Measurements from ENCODE around the gene MAP3K19.

MAP3K19 gene

DNA sequence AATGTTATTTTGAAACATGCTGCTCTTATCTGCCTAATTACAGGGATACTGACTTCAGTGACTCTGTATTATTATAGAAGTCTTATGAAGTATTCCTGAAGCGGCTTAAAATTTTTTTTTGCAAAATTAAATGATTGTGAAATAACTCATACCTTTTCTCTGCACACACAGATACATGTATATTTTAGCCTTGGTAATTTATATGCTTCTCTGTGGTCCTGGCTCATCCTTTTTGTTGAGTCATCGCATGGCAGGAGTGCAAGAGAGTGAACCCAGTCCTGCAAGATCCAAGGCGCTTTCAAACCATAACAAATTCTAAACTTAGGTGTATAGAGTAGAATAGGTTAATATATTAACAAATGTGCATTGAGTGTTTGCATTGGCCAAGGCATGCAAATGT is 120.1 kb downstream of the MAP3K19 start:
- H2BK120ac ChIP-seq (ENCODE audit: low read depth, low read length) = no peak overlapping the region
- H2BK12ac ChIP-seq (ENCODE audit: low read length in 2 of 2) = no peak overlapping the region
- H3K4me3 ChIP-seq (ENCODE audit: insufficient read depth in 1 of 2, low read depth in 1 of 2, low read length in 2 of 2) = no peak overlapping the region
- no peak overlapping the region for H3K4me2 ChIP-seq (ENCODE audit: low read length, poor library complexity, severe bottlenecking)
- no peak overlapping the region for H2AFZ ChIP-seq (ENCODE audit: low read depth, low read length)
- H3K4me1 ChIP-seq (ENCODE audit: control insufficient read depth, insufficient read depth, low read depth, low read length) = peaks cover 8% of the 10 kb centered on the region
- H3K27me3 ChIP-seq (ENCODE audit: control insufficient read depth in 1 of 2, insufficient read depth in 1 of 2, low read length in 2 of 2) = no peaks in the 10 kb centered on the region
- no peak overlapping the region for H2AK5ac ChIP-seq (ENCODE audit: low read length, severe bottlenecking)
- WGBS = no CpG with 5 or more reads among the region's 3 CpGs
- H4K91ac ChIP-seq (ENCODE audit: low read length) = no peak overlapping the region
- DNase-seq = peak; percentile 49
- H3K9me3 ChIP-seq (ENCODE audit: control insufficient read depth, low read length) = no peaks in the 10 kb centered on the region
- no peak overlapping the region for H3K23ac ChIP-seq (ENCODE audit: low read length in 2 of 2)
- H3K79me1 ChIP-seq (replicated peaks; ENCODE audit: low read length, poor library complexity, severe bottlenecking) = no peaks in the 10 kb centered on the region
- no peak overlapping the region for H3K27ac ChIP-seq (ENCODE audit: low read length, poor library complexity, severe bottlenecking)
- H3K4ac ChIP-seq (ENCODE audit: low read depth in 1 of 2, low read length in 2 of 2) = no peak overlapping the region
- no peak overlapping the region for H3K9ac ChIP-seq (ENCODE audit: low read length)
- peaks cover 10 to 27% of the 10 kb centered on the region in 2 experiments for H3K36me3 ChIP-seq (ENCODE audit: control insufficient read depth in 1 of 2, insufficient read depth in 2 of 2, low read depth in 1 of 2, low read length in 2 of 2)
- H2BK15ac ChIP-seq (ENCODE audit: low read depth, poor library complexity, severe bottlenecking) = no peak overlapping the region
- no peak overlapping the region for H4K8ac ChIP-seq (ENCODE audit: low read length)
- no peak overlapping the region for H2BK5ac ChIP-seq (ENCODE audit: low read depth, low read length, poor library complexity, severe bottlenecking)
- H3K14ac ChIP-seq (ENCODE audit: low read length in 2 of 2) = no peak overlapping the region
- no peak overlapping the region for H3K18ac ChIP-seq (ENCODE audit: low read depth in 1 of 2, low read length in 2 of 2)

DNA sequence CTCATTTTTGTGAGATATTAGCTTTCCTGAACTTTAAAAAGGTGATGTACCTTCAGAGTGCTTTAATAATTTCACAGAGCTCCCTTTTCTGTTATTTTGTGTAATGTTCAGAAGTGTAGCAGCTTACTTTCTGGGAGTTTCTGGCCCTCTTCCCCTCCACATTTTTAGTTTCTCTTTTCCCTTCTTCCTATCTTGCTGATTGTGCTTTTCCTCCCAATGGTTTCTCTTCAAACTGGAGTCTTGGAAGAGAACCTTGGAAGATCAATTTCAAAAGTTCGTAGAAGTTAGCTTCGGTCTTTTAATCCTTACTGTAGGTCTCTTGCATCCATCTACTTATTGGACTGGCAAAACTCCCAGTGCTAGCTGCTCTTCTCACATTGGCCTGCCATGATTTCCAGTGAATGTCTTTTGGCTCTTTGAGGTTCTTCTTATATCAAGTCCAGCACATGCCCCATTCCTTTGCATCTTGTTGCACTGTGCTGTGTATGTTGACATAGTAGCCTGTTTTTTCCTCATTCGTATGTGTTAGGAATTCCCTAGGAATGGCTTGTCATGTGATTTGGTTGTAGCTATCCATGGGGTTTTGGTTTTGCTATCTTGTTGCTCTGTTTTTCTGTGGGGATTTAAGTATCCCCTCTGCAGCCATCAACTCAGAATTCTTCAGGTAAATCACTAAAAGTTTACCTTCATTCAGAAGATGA is 120.9 kb downstream of the MAP3K19 start:
- H3K9ac ChIP-seq (ENCODE audit: low read length) = no peak overlapping the region
- peaks cover 5% of the 10 kb centered on the region for H3K4me1 ChIP-seq (ENCODE audit: control insufficient read depth, insufficient read depth, low read depth, low read length)
- H3K79me1 ChIP-seq (replicated peaks; ENCODE audit: low read length, poor library complexity, severe bottlenecking) = no peaks in the 10 kb centered on the region
- H3K9me3 ChIP-seq (ENCODE audit: control insufficient read depth, low read length) = no peaks in the 10 kb centered on the region
- no peak overlapping the region for H3K4me2 ChIP-seq (ENCODE audit: low read length, poor library complexity, severe bottlenecking)
- H3K27me3 ChIP-seq (ENCODE audit: control insufficient read depth in 1 of 2, insufficient read depth in 1 of 2, low read length in 2 of 2) = no peaks in the 10 kb centered on the region
- no peak overlapping the region for H2BK12ac ChIP-seq (ENCODE audit: low read length in 2 of 2)
- H3K14ac ChIP-seq (ENCODE audit: low read length in 2 of 2) = no peak overlapping the region
- no peak overlapping the region for H2BK120ac ChIP-seq (ENCODE audit: low read depth, low read length)
- H3K27ac ChIP-seq (ENCODE audit: low read length, poor library complexity, severe bottlenecking) = peak overlapping the region; percentile 53
- no peak overlapping the region for H3K4me3 ChIP-seq (ENCODE audit: insufficient read depth in 1 of 2, low read depth in 1 of 2, low read length in 2 of 2)
- peak; percentile 79 for DNase-seq
- no peak overlapping the region for H2BK15ac ChIP-seq (ENCODE audit: low read depth, poor library complexity, severe bottlenecking)
- WGBS = 86% methylated on average over 3 of the region's 3 CpGs
- H4K8ac ChIP-seq (ENCODE audit: low read length) = no peak overlapping the region
- no peak overlapping the region for H3K18ac ChIP-seq (ENCODE audit: low read depth in 1 of 2, low read length in 2 of 2)
- H3K36me3 ChIP-seq (ENCODE audit: control insufficient read depth in 1 of 2, insufficient read depth in 2 of 2, low read depth in 1 of 2, low read length in 2 of 2) = peaks cover 10 to 27% of the 10 kb centered on the region in 2 experiments
- no peak overlapping the region for H2AK5ac ChIP-seq (ENCODE audit: low read length, severe bottlenecking)
- no peak overlapping the region for H3K4ac ChIP-seq (ENCODE audit: low read depth in 1 of 2, low read length in 2 of 2)
- no peak overlapping the region for H2BK5ac ChIP-seq (ENCODE audit: low read depth, low read length, poor library complexity, severe bottlenecking)
- no peak overlapping the region for H4K91ac ChIP-seq (ENCODE audit: low read length)
- H3K23ac ChIP-seq (ENCODE audit: low read length in 2 of 2) = no peak overlapping the region
- H2AFZ ChIP-seq (ENCODE audit: low read depth, low read length) = no peak overlapping the region

DNA sequence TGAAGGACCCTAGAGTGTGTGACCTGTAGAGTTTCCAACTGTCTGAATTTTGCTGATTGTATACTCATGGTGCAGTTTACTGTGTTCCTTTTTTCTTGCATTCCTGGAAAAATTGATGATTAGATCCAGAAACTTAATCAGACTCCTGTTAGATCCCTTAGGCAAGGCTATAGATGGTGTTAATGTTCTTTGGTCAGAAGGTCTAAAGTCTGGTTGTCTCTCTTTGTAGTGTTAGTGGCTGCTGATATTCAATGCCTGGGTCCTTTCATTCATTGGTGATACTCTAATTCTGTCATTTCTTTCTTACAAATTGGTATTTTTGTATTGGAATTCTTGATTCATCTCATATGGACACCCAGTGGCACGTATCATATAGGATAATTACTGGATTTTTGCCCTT is 122.3 kb downstream of the MAP3K19 start:
- H3K9me3 ChIP-seq (ENCODE audit: control insufficient read depth, low read length) = no peaks in the 10 kb centered on the region
- H2AK5ac ChIP-seq (ENCODE audit: low read length, severe bottlenecking) = no peak overlapping the region
- H3K4me3 ChIP-seq (ENCODE audit: insufficient read depth in 1 of 2, low read depth in 1 of 2, low read length in 2 of 2) = no peak overlapping the region
- DNase-seq = no peak
- H2BK12ac ChIP-seq (ENCODE audit: low read length in 2 of 2) = no peak overlapping the region
- H2BK15ac ChIP-seq (ENCODE audit: low read depth, poor library complexity, severe bottlenecking) = no peak overlapping the region
- no peak overlapping the region for H3K23ac ChIP-seq (ENCODE audit: low read length in 2 of 2)
- H3K4me2 ChIP-seq (ENCODE audit: low read length, poor library complexity, severe bottlenecking) = no peak overlapping the region
- WGBS = no CpG with 5 or more reads among the region's 1 CpG
- H3K9ac ChIP-seq (ENCODE audit: low read length) = no peak overlapping the region
- no peak overlapping the region for H3K14ac ChIP-seq (ENCODE audit: low read length in 2 of 2)
- H3K4me1 ChIP-seq (ENCODE audit: control insufficient read depth, insufficient read depth, low read depth, low read length) = peaks cover 5% of the 10 kb centered on the region
- no peak overlapping the region for H4K91ac ChIP-seq (ENCODE audit: low read length)
- no peak overlapping the region for H3K4ac ChIP-seq (ENCODE audit: low read depth in 1 of 2, low read length in 2 of 2)
- no peak overlapping the region for H2BK5ac ChIP-seq (ENCODE audit: low read depth, low read length, poor library complexity, severe bottlenecking)
- no peaks in the 10 kb centered on the region for H3K79me1 ChIP-seq (replicated peaks; ENCODE audit: low read length, poor library complexity, severe bottlenecking)
- H3K27ac ChIP-seq (ENCODE audit: low read length, poor library complexity, severe bottlenecking) = no peak overlapping the region
- H4K8ac ChIP-seq (ENCODE audit: low read length) = no peak overlapping the region
- H3K27me3 ChIP-seq (ENCODE audit: control insufficient read depth in 1 of 2, insufficient read depth in 1 of 2, low read length in 2 of 2) = no peaks in the 10 kb centered on the region
- no peak overlapping the region for H3K18ac ChIP-seq (ENCODE audit: low read depth in 1 of 2, low read length in 2 of 2)
- H2AFZ ChIP-seq (ENCODE audit: low read depth, low read length) = no peak overlapping the region
- peaks cover 10 to 20% of the 10 kb centered on the region in 2 experiments for H3K36me3 ChIP-seq (ENCODE audit: control insufficient read depth in 1 of 2, insufficient read depth in 2 of 2, low read depth in 1 of 2, low read length in 2 of 2)
- H2BK120ac ChIP-seq (ENCODE audit: low read depth, low read length) = no peak overlapping the region

DNA sequence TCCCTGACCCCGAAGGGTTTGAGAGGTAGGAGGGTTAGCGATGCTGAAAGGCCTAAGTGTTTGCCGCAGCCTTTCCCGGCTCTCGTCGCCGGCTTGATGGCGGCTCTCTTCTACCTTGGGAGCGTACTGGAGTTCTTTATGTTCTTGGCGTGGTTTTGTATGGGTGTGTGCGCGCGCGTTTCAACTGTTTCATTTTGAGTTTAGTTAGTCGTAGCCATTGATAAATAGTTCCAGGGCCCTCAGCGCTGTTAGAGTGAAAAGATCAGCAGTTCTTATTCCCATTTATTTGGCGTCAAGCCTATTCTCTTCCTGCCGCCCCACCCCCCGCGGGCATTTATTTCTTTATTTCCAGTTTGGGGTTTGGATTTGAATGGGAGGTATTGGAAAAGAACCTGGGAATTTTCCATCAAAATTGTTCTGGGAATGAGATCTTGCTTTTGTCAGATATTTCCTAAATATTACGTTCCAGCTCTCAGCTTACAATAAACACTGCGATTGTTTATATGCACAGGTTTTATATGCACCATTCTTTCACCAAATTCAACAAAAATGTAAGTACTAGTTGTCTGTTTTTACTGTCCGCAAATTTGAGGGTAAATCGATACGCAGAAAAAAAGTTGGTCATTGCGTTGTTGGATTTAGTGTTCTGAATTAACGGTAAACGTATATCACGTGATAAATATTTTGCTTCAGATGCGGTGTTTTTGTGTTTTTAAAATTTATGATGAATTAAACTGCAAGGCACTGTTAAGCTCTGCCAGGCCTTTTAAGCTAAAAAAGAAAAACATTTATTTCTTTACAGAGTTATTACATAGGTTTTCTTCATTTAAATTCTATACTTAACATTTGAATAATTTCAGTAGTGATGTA is 127.7 kb downstream of the MAP3K19 start:
- peak overlapping the region; percentile 68 for H3K4me2 ChIP-seq (ENCODE audit: low read length, poor library complexity, severe bottlenecking)
- peak overlapping the region; percentile 74 for H2BK120ac ChIP-seq (ENCODE audit: low read depth, low read length)
- H2BK5ac ChIP-seq (ENCODE audit: low read depth, low read length, poor library complexity, severe bottlenecking) = peak overlapping the region; percentile 92
- peak overlapping the region; percentile 100 for H3K9ac ChIP-seq (ENCODE audit: low read length)
- peak overlapping the region; percentile 100 for H3K27ac ChIP-seq (ENCODE audit: low read length, poor library complexity, severe bottlenecking)
- peak overlapping the region in 1 of 2 experiments; percentile 100 for H3K14ac ChIP-seq (ENCODE audit: low read length in 2 of 2)
- no peaks in the 10 kb centered on the region for H3K9me3 ChIP-seq (ENCODE audit: control insufficient read depth, low read length)
- no peak overlapping the region for H2AK5ac ChIP-seq (ENCODE audit: low read length, severe bottlenecking)
- peak overlapping the region in 1 of 2 experiments; percentile 46 for H3K23ac ChIP-seq (ENCODE audit: low read length in 2 of 2)
- DNase-seq = peak; percentile 56
- H4K91ac ChIP-seq (ENCODE audit: low read length) = peak overlapping the region; percentile 97
- peaks cover 2% of the 10 kb centered on the region for H3K79me1 ChIP-seq (replicated peaks; ENCODE audit: low read length, poor library complexity, severe bottlenecking)
- peak overlapping the region; percentile 96 to 100 for H3K4ac ChIP-seq (ENCODE audit: low read depth in 1 of 2, low read length in 2 of 2)
- no peak overlapping the region for H2BK12ac ChIP-seq (ENCODE audit: low read length in 2 of 2)
- no peak overlapping the region for H2AFZ ChIP-seq (ENCODE audit: low read depth, low read length)
- H3K4me3 ChIP-seq (ENCODE audit: insufficient read depth in 1 of 2, low read depth in 1 of 2, low read length in 2 of 2) = peak overlapping the region; percentile 90 to 96
- peaks cover 0 to 11% of the 10 kb centered on the region in 2 experiments for H3K36me3 ChIP-seq (ENCODE audit: control insufficient read depth in 1 of 2, insufficient read depth in 2 of 2, low read depth in 1 of 2, low read length in 2 of 2)
- no peaks in the 10 kb centered on the region for H3K27me3 ChIP-seq (ENCODE audit: control insufficient read depth in 1 of 2, insufficient read depth in 1 of 2, low read length in 2 of 2)
- peak overlapping the region; percentile 98 for H4K8ac ChIP-seq (ENCODE audit: low read length)
- H3K4me1 ChIP-seq (ENCODE audit: control insufficient read depth, insufficient read depth, low read depth, low read length) = peaks cover 3% of the 10 kb centered on the region
- H3K18ac ChIP-seq (ENCODE audit: low read depth in 1 of 2, low read length in 2 of 2) = peak overlapping the region in 1 of 2 experiments; percentile 98
- peak overlapping the region; percentile 80 for H2BK15ac ChIP-seq (ENCODE audit: low read depth, poor library complexity, severe bottlenecking)
- whole genome bisulfite sequencing = 6% methylated on average over 19 of the region's 30 CpGs
